Measurements from ENCODE around the gene PDE6H.

Gene PDE6H

DNA sequence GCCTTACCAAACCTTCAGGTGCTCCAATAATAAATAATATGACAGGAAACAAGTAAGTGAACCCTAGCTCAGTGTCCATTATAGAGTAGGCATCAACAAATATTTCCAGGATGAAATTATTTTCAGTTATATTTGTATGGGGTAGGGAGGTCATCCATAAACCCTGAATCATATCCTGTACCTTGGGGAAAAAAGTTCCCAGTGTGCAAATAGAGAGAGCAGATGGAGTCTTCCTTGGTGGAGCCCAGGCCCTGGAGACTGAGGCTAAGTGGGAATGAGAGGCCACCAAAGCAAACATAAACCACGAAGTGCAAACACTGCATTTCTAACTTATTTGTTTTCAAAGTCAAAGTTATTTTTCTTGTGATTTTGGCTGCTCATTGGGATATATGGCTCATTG, 26.0 kb upstream of the PDE6H start:
- TF ChIP-seq, protein P1, sequence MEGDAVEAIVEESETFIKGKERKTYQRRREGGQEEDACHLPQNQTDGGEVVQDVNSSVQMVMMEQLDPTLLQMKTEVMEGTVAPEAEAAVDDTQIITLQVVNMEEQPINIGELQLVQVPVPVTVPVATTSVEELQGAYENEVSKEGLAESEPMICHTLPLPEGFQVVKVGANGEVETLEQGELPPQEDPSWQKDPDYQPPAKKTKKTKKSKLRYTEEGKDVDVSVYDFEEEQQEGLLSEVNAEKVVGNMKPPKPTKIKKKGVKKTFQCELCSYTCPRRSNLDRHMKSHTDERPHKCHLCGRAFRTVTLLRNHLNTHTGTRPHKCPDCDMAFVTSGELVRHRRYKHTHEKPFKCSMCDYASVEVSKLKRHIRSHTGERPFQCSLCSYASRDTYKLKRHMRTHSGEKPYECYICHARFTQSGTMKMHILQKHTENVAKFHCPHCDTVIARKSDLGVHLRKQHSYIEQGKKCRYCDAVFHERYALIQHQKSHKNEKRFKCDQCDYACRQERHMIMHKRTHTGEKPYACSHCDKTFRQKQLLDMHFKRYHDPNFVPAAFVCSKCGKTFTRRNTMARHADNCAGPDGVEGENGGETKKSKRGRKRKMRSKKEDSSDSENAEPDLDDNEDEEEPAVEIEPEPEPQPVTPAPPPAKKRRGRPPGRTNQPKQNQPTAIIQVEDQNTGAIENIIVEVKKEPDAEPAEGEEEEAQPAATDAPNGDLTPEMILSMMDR (IDR thresholded peaks at IDR 0.05; ENCODE audit: insufficient read depth, low read length, missing control alignments) = no peak
- CTCF ChIA-PET = no interaction called here
- POLR2A ChIA-PET = no interaction called here
- no peak for DNase-seq (ENCODE audit: low read depth, low spot score)
- H3K4me3 ChIP-seq (ENCODE audit: low read depth, low read length) = no peak overlapping the region

DNA sequence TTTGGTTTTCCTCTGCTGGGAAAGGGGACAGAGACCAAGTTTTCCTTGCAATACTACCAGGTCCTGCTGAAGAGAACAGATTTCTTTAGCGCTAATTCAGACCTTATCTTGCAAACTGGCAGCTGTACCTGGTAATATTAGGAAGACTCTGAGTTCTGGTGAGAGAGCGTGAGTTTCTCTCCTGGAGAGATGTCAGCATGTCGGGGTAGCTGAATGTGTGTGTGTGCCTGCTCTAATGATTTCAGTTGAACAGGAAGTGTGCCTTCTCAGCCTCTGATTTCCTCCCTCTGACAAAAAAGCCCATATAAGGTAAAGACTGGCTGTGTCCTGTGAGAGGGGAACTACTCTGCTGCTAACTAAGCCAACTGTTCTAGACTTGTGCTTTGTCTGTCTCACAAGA, 24.2 kb upstream of the PDE6H start:
- peak overlapping the region; percentile 29 for H3K4me3 ChIP-seq (ENCODE audit: low read depth, low read length)
- ChIA-PET CTCF (interaction anchor here (1.0 to 1.2 kb wide), 3 partner anchors 9 to 272 kb away, joined by 3 read pairs; partner anchors contain the start of gene RERG), POLR2A (interaction anchor here (2.0 kb wide), 1 partner anchor 178 kb away, joined by 5 read pairs; a partner anchor contains a TSS)
- DNase-seq (ENCODE audit: low read depth, low spot score) = peak; percentile 73
- TF ChIP-seq, protein P1 (IDR thresholded peaks at IDR 0.05; ENCODE audit: insufficient read depth, low read length, missing control alignments) = no peak

DNA sequence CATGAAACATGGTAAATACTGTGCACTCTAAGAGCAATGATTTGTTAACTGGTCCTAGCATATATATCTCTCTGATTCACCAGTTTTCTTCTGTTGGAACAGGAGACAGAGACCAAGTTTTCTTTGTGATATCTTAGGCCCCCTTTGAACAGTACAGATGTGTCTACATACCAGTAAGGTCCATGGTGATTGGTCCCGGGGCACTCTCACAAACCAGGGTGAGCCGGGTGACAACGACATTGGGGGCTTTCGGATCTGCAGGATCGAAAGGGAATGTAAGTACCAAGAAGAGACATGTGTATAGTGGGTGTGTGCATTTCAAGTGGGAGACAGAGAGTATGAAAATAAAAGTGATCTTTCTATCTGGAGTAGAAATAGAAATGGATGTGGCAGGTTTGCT, 23.2 kb upstream of the PDE6H start:
- ChIA-PET CTCF (no interaction called here), POLR2A (no interaction called here)
- no peak for DNase-seq (ENCODE audit: low read depth, low spot score)
- no peak overlapping the region for H3K4me3 ChIP-seq (ENCODE audit: low read depth, low read length)
- TF ChIP-seq, protein P1 (IDR thresholded peaks at IDR 0.05; ENCODE audit: insufficient read depth, low read length, missing control alignments) = no peak

DNA sequence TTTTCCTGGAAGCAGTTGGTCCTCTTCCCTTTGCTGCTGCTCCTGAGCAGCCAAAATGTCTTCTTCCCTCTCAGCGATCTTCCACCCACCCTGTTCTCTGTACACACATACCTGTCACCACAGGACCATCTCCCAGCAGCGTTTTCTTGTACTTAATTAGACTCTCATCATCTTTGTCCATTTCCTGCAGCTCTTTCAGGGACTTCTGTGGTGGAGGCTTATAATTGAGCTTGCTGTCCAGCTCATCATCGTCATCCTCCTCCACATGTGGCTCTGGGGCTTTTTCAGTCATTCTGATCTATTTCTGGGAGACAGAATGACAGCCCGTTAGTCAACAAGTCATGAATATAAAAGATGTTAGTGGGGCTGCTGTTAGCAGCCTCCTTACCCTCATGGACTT, 22.4 kb upstream of the PDE6H start:
- H3K4me3 ChIP-seq (ENCODE audit: low read depth, low read length) = no peak overlapping the region
- TF ChIP-seq, protein P1 (IDR thresholded peaks at IDR 0.05; ENCODE audit: insufficient read depth, low read length, missing control alignments) = no peak
- ChIA-PET CTCF (interaction anchor here (1.2 kb wide), 1 partner anchor 107 kb away, joined by 4 read pairs; the partner anchor contains the start of gene ART4), POLR2A (no interaction called here)
- DNase-seq (ENCODE audit: low read depth, low spot score) = no peak

DNA sequence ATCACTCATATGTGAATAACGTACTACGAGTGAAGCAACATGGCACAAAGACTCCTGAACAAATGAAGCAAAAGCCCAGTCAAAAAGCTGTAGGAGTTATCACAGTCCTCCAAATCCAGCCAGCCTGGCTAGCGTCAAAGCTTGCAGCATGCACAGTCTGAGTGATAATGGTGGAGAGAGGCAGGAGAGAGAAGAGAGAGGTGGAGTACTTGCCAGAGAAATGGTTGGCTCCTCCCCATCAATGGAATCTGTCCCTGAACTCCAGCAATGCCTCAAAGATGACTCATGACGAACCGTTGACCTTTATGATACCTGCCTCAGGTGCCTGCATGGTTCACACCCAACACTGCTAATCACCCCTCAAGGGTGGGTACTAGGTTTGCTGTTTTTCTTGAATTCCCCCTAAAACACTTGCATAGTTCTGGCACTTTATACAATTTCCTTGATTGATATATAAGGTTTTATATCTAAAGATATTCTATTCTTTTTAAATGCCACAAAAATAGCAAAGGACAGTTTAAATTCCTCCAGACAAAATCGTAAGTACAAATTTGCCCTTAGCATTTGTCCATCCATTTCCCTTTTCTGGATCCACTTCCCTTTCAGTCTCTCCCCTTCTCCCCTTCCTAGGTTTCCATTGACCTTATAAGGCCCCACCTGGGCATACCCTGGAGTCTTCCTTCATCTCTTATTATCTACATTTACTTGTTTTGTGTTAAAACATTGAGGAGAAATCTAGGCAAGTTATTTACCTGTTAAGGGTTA, 21.7 kb upstream of the PDE6H start:
- TF ChIP-seq, protein P1 (IDR thresholded peaks at IDR 0.05; ENCODE audit: insufficient read depth, low read length, missing control alignments) = no peak
- no peak overlapping the region for H3K4me3 ChIP-seq (ENCODE audit: low read depth, low read length)
- ChIA-PET POLR2A (no interaction called here), CTCF (interaction anchor here (1.2 kb wide), 1 partner anchor 107 kb away, joined by 4 read pairs; the partner anchor contains the start of gene ART4)
- no peak for DNase-seq (ENCODE audit: low read depth, low spot score)

DNA sequence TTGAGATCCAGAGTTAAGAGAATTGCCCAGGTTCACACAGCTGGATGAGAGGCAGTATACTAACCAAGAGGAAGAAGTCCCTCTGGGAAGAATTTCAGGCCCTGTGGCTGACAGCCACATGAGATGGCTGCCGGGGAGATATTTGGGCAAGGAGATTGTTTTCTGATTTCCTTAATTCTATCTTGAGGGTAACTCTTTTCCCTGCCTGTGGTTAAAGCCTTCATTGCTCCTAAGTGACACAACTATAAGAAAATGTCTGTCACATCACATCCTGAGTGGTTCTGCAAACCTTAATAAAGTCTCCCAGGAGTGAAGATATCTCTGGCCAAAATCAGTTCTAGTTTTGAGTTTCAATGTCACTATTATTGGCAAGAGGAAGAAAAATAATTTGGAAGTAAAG, 21.0 kb upstream of the PDE6H start:
- TF ChIP-seq, protein P1 (IDR thresholded peaks at IDR 0.05; ENCODE audit: insufficient read depth, low read length, missing control alignments) = no peak
- CTCF ChIA-PET = interaction anchor here (0.6 kb wide), 1 partner anchor 16 kb away, joined by 3 read pairs; no protein-coding TSS in a partner anchor
- no peak overlapping the region for H3K4me3 ChIP-seq (ENCODE audit: low read depth, low read length)
- no peak for DNase-seq (ENCODE audit: low read depth, low spot score)
- POLR2A ChIA-PET = no interaction called here

Data from AG04449 (cell line).